ENCODE data around the gene RPS21.

The RPS21 gene

GRCh38 chr20:62347151-62347404, 39.8 kb upstream of the RPS21 start:
- Histone ChIP-seq H3K36me3 (ENCODE audit: control insufficient read depth, insufficient read depth, low read length) (no peaks in the 10 kb centered on the region), H3K4me3 (ENCODE audit: insufficient read depth, low read depth, low read length, poor library complexity, severe bottlenecking) (no peak overlapping the region), H3K9me3 (ENCODE audit: control insufficient read depth, low read length) (no peaks in the 10 kb centered on the region), H3K27me3 (replicated peaks; ENCODE audit: control insufficient read depth, insufficient read depth, low read length, poor library complexity, severe bottlenecking) (no peaks in the 10 kb centered on the region), H3K27ac (ENCODE audit: insufficient read depth, low read length, poor library complexity, severe bottlenecking) (no peak overlapping the region), H3K4me1 (ENCODE audit: control insufficient read depth, insufficient read depth, low read length, poor library complexity, severe bottlenecking) (no peaks in the 10 kb centered on the region)
- no peak for DNase-seq

GRCh38 chr20:62347445-62347844, 39.5 kb upstream of the RPS21 start:
- Histone ChIP-seq H3K36me3 (ENCODE audit: control insufficient read depth, insufficient read depth, low read length) (no peaks in the 10 kb centered on the region), H3K27ac (ENCODE audit: insufficient read depth, low read length, poor library complexity, severe bottlenecking) (no peak overlapping the region), H3K9me3 (ENCODE audit: control insufficient read depth, low read length) (no peaks in the 10 kb centered on the region), H3K4me1 (ENCODE audit: control insufficient read depth, insufficient read depth, low read length, poor library complexity, severe bottlenecking) (no peaks in the 10 kb centered on the region), H3K27me3 (replicated peaks; ENCODE audit: control insufficient read depth, insufficient read depth, low read length, poor library complexity, severe bottlenecking) (no peaks in the 10 kb centered on the region), H3K4me3 (ENCODE audit: insufficient read depth, low read depth, low read length, poor library complexity, severe bottlenecking) (no peak overlapping the region)
- DNase-seq: no peak

GRCh38 chr20:62348604-62349003, 38.3 kb upstream of the RPS21 start:
- no peaks in the 10 kb centered on the region for H3K27me3 ChIP-seq (replicated peaks; ENCODE audit: control insufficient read depth, insufficient read depth, low read length, poor library complexity, severe bottlenecking)
- no peaks in the 10 kb centered on the region for H3K9me3 ChIP-seq (ENCODE audit: control insufficient read depth, low read length)
- H3K4me3 ChIP-seq (ENCODE audit: insufficient read depth, low read depth, low read length, poor library complexity, severe bottlenecking): no peak overlapping the region
- no peaks in the 10 kb centered on the region for H3K36me3 ChIP-seq (ENCODE audit: control insufficient read depth, insufficient read depth, low read length)
- DNase-seq: no peak
- H3K4me1 ChIP-seq (ENCODE audit: control insufficient read depth, insufficient read depth, low read length, poor library complexity, severe bottlenecking): no peaks in the 10 kb centered on the region
- no peak overlapping the region for H3K27ac ChIP-seq (ENCODE audit: insufficient read depth, low read length, poor library complexity, severe bottlenecking)

GRCh38 chr20:62349556-62350097, 37.3 kb upstream of the RPS21 start:
- no peak for DNase-seq
- H3K4me3 ChIP-seq (ENCODE audit: insufficient read depth, low read depth, low read length, poor library complexity, severe bottlenecking): no peak overlapping the region
- no peaks in the 10 kb centered on the region for H3K4me1 ChIP-seq (ENCODE audit: control insufficient read depth, insufficient read depth, low read length, poor library complexity, severe bottlenecking)
- H3K9me3 ChIP-seq (ENCODE audit: control insufficient read depth, low read length): no peaks in the 10 kb centered on the region
- H3K27me3 ChIP-seq (replicated peaks; ENCODE audit: control insufficient read depth, insufficient read depth, low read length, poor library complexity, severe bottlenecking): no peaks in the 10 kb centered on the region
- no peaks in the 10 kb centered on the region for H3K36me3 ChIP-seq (ENCODE audit: control insufficient read depth, insufficient read depth, low read length)
- H3K27ac ChIP-seq (ENCODE audit: insufficient read depth, low read length, poor library complexity, severe bottlenecking): no peak overlapping the region

- no peak overlapping the region for H3K27ac ChIP-seq (ENCODE audit: insufficient read depth, low read length, poor library complexity, severe bottlenecking)
- H3K4me3 ChIP-seq (ENCODE audit: insufficient read depth, low read depth, low read length, poor library complexity, severe bottlenecking): no peak overlapping the region
- no peaks in the 10 kb centered on the region for H3K9me3 ChIP-seq (ENCODE audit: control insufficient read depth, low read length)
- no peak for DNase-seq
- H3K36me3 ChIP-seq (ENCODE audit: control insufficient read depth, insufficient read depth, low read length): no peaks in the 10 kb centered on the region
- no peaks in the 10 kb centered on the region for H3K27me3 ChIP-seq (replicated peaks; ENCODE audit: control insufficient read depth, insufficient read depth, low read length, poor library complexity, severe bottlenecking)
- H3K4me1 ChIP-seq (ENCODE audit: control insufficient read depth, insufficient read depth, low read length, poor library complexity, severe bottlenecking): no peaks in the 10 kb centered on the region
Observed at GRCh38 chr20:62350098-62350628, 36.7 kb upstream of the RPS21 start.

GRCh38 chr20:62350629-62351422, 36.1 kb upstream of the RPS21 start:
- Histone ChIP-seq H3K9me3 (ENCODE audit: control insufficient read depth, low read length) (no peaks in the 10 kb centered on the region), H3K4me1 (ENCODE audit: control insufficient read depth, insufficient read depth, low read length, poor library complexity, severe bottlenecking) (no peaks in the 10 kb centered on the region), H3K4me3 (ENCODE audit: insufficient read depth, low read depth, low read length, poor library complexity, severe bottlenecking) (no peak overlapping the region), H3K36me3 (ENCODE audit: control insufficient read depth, insufficient read depth, low read length) (no peaks in the 10 kb centered on the region), H3K27ac (ENCODE audit: insufficient read depth, low read length, poor library complexity, severe bottlenecking) (no peak overlapping the region), H3K27me3 (replicated peaks; ENCODE audit: control insufficient read depth, insufficient read depth, low read length, poor library complexity, severe bottlenecking) (no peaks in the 10 kb centered on the region)
- DNase-seq: no peak

GRCh38 chr20:62351469-62352401, 35.2 kb upstream of the RPS21 start:
- no peaks in the 10 kb centered on the region for H3K4me1 ChIP-seq (ENCODE audit: control insufficient read depth, insufficient read depth, low read length, poor library complexity, severe bottlenecking)
- no peak for DNase-seq
- no peak overlapping the region for H3K27ac ChIP-seq (ENCODE audit: insufficient read depth, low read length, poor library complexity, severe bottlenecking)
- no peak overlapping the region for H3K4me3 ChIP-seq (ENCODE audit: insufficient read depth, low read depth, low read length, poor library complexity, severe bottlenecking)
- no peaks in the 10 kb centered on the region for H3K27me3 ChIP-seq (replicated peaks; ENCODE audit: control insufficient read depth, insufficient read depth, low read length, poor library complexity, severe bottlenecking)
- no peaks in the 10 kb centered on the region for H3K36me3 ChIP-seq (ENCODE audit: control insufficient read depth, insufficient read depth, low read length)
- no peaks in the 10 kb centered on the region for H3K9me3 ChIP-seq (ENCODE audit: control insufficient read depth, low read length)

- Histone ChIP-seq H3K4me1 (ENCODE audit: control insufficient read depth, insufficient read depth, low read length, poor library complexity, severe bottlenecking) (no peaks in the 10 kb centered on the region), H3K36me3 (ENCODE audit: control insufficient read depth, insufficient read depth, low read length) (no peaks in the 10 kb centered on the region), H3K9me3 (ENCODE audit: control insufficient read depth, low read length) (no peaks in the 10 kb centered on the region), H3K4me3 (ENCODE audit: insufficient read depth, low read depth, low read length, poor library complexity, severe bottlenecking) (no peak overlapping the region), H3K27ac (ENCODE audit: insufficient read depth, low read length, poor library complexity, severe bottlenecking) (no peak overlapping the region), H3K27me3 (replicated peaks; ENCODE audit: control insufficient read depth, insufficient read depth, low read length, poor library complexity, severe bottlenecking) (no peaks in the 10 kb centered on the region)
- no peak for DNase-seq
Observed at GRCh38 chr20:62352402-62353288, 34.3 kb upstream of the RPS21 start.

- H3K36me3 ChIP-seq (ENCODE audit: control insufficient read depth, insufficient read depth, low read length): no peaks in the 10 kb centered on the region
- H3K4me3 ChIP-seq (ENCODE audit: insufficient read depth, low read depth, low read length, poor library complexity, severe bottlenecking): no peak overlapping the region
- H3K27ac ChIP-seq (ENCODE audit: insufficient read depth, low read length, poor library complexity, severe bottlenecking): no peak overlapping the region
- no peaks in the 10 kb centered on the region for H3K27me3 ChIP-seq (replicated peaks; ENCODE audit: control insufficient read depth, insufficient read depth, low read length, poor library complexity, severe bottlenecking)
- H3K9me3 ChIP-seq (ENCODE audit: control insufficient read depth, low read length): no peaks in the 10 kb centered on the region
- no peaks in the 10 kb centered on the region for H3K4me1 ChIP-seq (ENCODE audit: control insufficient read depth, insufficient read depth, low read length, poor library complexity, severe bottlenecking)
- DNase-seq: no peak
Observed at GRCh38 chr20:62353289-62354030, 33.4 kb upstream of the RPS21 start.
